Measurements from ENCODE around the gene C14orf132.

- TF ChIP-seq CTCF (conservative IDR thresholded peaks at IDR 0.05 in 1 of 2, IDR thresholded peaks at IDR 0.05 in 1 of 2; ENCODE audit: low read depth in 1 of 2, low read length in 2 of 2), result no peak
- no peak for TF ChIP-seq EZH2 (IDR thresholded peaks at IDR 0.05; ENCODE audit: low read length, missing control alignments)
Observed at GRCh38 chr14:96122496-96122895, 83.3 kb downstream of the C14orf132 start.
